Endometrial microvascular endothelial cells (primary cell): ENCODE data around the gene GALK1. TPM values are rescaled to one million over a fixed set of nuclear protein-coding genes. Genes with fewer than 3 reads are reported as not detected.
"Not testable (repeated sequence)": the region's sequence is repeated elsewhere in the genome, so short reads cannot be mapped to it uniquely, and the experiment has no call there.

ENCODE experiments used
- in situ Hi-C: cut with HindIII; loops from 2 replicates; pipeline ENCODE4 v1.10.0; 2017; ENCODE audit warnings: low sequenced_read_pairs, low pct_unique_long_range_greater_than_20kb; ENCODE audit errors: inconsistent ontology term
- total RNA-seq: library from RNA; depleted of rRNA; stranded (reverse); fragments of >200 nt; gene quantifications from one replicate; pipeline ENCODE4 v1.2.3, GENCODE V29; 2015; ENCODE audit errors: inconsistent ontology term

Gene GALK1
- total RNA-seq, 1 donor from 2014 or later = 65.8 TPM

DNA sequence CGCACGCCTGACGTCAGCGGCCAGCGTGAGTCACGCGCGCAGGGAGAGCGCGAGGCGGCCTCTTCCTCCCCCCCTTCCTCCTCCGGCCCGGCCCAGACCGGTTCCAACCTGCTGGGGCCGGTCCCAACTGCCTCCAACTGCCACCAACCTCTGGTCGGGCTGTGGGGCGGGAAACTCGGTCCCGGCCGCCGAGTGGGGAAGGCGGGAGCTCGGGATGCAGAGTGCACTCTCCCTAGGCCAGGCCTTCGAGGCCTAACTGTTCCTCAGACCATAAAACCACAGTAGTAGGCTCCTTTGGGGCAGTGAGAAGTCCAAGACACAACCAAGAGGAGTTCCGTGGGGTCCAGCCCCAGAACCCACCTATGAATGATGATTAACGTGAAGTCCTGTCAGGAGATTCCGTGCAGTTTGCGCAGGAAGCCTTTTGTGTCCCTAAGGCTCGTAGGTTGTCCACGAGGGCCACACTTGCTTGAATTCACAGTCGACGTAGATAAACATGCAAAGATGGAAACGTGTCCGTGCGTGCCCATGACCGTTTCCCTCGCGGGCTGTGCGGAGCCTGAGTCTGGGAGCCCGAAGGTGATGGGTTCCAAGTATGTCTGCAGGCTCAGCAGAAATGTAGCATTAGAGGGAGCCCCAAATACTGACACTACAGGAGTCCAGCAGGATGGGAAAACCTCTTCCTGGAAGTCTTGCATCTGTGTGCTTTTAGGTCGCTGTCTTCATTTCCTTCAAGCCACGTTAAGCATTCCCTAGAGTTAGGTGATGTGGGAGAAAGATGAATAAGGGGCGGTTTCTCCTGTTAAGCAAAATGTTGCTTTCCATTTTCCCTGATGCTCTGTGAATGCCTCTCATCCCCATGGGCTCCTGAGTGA is 20.3 kb upstream of the GALK1 start:
- in situ Hi-C loops = no loop called here

DNA sequence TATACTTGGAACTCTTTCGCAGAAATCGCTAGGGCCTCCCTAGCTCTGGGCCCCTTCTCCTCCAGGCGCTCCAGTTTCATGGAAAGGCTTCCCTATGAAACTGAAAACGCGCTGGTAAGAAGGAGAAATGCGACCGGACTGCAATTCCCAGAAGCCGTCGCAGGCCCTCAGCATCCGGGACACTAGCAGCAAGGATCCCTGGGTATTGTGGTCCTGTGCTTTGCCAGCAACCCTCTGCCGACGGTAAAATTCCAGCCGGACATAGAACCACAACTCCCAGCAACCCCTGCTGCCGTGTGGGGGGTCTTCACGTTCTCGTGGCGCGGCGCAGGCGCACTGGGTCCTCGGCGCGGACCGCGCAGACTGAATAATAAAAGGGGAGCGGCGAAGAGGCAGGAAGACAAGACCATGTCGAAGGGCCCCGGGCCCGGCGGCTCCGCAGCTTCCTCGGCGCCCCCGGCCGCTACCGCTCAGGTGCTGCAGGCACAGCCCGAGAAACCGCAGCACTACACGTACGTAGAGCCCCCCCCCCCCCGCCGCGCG is 19.6 kb upstream of the GALK1 start, which contains the start of gene UNK:
TSS of gene UNK (plus strand) at position 334 of the 543 bp plus-strand sequence. CDS start at position 409, 75 bp downstream.
- in situ Hi-C loops = no loop called here

DNA sequence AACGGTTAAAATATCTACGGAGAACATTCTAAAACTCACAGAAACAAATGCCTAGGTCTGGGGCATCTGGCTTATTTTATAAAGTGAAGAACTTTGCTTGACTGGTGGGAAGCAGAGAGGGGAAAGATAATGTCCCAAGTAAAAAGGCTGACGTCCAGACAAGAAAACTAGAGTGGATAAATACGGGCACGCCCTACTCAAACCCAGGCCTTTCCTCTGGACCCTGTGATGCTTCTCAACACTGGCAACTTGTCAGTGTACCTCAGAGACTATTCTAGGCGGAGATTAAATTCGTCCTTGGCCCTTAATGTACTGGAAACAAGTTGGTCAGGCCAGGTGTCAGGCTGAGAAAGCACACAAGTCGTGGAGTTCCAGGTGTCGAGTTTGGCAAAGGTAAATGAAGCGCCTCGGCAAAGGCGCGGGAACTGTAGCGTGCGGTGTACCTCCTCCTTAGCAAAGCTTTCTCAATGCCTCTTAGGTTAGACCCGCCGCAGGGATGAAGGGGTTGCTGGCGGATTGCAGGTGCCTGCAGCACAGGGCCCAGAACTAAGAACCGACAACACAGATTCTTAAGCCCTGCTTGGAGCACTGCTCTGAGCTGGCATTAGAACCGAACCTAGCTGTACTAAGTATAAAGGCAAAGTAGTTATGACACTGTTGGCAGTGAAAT is 18.9 kb upstream of the GALK1 start:
- in situ Hi-C loops = no loop called here

DNA sequence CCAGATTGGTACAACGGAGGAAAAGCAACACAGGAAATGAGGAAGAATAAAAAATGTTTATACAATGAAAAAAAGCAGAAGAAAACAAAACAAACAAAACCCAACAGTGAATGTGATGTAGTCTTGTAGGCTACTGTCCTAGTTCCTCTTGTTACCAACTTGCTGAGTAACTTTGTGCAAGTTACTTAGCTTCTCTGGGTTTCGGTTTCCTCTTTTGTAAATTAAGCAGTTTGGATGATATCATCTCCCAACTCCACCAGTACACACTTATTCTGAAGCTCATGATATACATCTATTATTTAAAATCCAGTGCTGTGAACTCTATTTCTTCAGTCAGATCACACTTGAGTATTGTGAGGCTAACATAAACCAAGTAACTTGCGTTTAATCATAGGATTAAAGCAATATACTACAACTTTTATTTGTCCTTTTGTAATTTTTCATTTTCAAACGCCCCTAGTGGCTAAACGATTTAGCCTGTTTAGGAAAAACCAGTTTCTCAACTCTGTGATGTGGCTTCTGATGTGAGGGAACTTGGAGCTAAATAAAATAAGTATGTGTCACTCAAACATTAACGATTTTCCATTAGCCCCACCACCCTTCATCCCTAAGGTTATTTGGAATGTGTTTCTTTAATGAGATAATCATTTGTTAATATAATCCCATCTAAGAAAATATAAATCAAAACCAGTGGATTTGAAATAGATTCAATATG is 18.2 kb upstream of the GALK1 start:
- in situ Hi-C loops = no loop called here

DNA sequence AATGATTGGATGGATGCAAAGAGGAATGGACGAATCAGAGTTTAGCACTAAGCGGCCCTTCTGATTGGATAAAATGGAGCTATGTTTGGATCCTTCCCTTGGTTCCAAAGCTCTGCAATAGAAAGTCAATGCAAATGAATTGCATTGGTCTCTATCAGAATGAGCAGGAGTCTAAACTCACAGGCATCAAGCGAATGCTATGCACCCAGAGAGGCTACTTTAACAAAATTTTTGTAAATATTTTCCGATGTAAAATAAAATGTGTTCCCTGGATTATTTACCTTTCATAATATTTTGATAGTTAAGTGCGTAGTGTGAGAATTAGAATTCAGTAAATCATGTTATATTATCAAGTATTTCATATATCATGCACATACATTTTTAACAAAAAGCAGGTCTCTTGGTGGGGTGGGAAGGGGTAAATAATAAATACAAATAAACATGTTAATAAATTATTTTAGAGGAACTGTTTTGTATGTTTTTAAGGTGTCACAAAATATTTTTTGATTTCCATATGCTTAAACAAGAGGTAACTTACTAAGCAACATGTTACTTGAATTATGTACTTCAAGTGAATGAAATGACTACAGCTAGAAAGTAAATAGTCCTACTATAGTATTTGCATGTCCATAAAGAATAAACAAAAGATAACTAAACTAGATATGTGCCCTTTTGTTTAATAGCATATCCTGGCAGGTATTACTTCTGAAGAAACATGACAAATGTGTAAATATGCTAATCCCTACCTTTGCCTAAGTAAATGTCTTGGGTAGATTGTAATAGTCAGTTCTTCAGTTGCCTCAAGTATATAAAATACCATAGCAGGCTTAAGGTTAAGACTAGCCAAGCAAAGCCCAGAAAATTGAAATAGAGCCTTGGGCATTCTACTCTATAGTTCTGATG is 15.2 kb upstream of the GALK1 start:
- in situ Hi-C loops = no loop called here

DNA sequence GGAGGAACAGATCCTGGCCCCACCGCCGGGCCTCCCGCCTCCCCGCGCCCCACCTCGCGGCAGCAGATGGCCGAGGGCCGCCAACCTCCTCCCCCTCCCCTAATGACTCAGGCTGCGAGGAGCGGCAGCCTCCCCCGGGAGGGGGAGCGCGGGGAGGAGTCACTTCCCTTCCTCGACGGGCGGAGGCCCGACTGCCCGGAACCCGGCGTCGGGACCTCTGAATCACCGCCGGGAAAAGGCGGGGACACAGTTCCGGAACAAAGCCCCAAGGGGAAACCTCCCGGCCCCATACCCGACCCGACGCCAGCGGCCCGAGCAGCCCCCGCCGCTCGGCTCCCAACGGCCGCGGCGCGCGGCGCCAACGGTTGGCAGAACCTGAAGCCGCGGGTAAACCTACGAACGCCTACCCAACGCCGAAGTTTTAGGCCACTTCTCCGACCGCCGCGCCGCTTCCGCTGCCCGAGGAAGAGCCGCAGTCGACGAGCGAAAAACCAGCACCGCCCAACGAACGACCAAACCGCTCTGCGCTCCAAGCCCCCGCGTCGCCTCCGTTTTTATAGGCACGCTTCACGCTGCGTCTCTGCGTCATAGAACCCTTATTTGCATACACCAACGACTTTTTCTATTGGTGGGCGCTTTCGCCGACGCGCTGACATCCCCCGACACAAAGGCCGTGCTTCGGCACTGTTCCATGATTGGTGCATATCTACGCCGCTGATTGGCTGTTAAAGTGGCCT is 14.4 kb upstream of the GALK1 start:
- in situ Hi-C loops = no loop called here

DNA sequence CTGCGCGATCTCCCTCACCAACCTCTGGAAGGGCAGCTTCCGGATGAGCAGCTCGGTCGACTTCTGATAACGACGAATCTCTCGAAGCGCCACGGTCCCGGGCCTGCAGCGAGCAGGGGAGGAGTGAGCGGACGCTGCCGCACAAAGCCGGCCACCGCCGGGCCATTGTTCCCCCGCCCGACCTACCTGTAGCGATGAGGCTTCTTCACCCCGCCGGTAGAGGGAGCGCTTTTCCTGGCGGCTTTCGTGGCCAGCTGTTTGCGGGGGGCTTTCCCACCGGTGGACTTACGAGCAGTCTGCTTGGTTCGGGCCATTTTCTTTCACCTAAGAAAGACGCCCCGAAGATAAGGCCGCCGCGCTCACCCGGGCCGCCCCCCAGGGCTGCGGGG is 13.9 kb upstream of the GALK1 start:
- in situ Hi-C loops = no loop called here

DNA sequence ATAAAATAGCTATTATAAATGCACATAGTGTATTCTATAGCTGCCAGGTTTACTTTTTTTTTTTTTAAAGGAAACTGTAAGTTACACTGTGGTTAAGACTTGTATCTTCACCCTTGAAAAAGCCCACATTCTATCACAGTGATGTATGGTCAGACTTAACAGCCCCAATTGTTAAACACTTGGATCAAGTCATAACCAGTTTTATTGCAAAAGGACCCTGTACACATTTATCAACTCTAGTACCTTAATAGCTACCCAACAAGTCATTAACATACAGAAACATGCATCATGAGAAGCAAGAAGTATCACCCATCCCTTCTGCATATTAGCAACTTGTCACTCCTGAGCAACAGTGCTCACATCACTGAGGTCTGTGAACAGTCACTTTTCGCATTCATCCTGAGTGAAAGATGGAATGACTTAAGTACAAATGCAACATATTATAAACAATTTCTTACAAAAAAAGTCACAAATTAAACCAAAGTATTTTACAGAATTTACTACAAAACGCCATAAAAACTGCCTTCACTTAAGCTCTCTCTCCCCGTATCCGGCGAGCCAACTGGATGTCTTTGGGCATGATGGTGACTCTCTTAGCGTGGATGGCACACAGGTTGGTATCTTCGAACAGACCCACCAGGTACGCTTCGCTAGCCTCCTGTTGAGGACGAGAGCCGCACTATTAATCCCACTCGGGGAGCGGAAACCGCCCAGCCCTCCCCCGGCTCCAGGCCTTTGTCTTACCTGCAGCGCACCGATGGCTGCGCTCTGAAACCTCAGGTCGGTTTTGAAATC is 13.3 kb upstream of the GALK1 start:
- in situ Hi-C loops = not testable (repeated sequence)

DNA sequence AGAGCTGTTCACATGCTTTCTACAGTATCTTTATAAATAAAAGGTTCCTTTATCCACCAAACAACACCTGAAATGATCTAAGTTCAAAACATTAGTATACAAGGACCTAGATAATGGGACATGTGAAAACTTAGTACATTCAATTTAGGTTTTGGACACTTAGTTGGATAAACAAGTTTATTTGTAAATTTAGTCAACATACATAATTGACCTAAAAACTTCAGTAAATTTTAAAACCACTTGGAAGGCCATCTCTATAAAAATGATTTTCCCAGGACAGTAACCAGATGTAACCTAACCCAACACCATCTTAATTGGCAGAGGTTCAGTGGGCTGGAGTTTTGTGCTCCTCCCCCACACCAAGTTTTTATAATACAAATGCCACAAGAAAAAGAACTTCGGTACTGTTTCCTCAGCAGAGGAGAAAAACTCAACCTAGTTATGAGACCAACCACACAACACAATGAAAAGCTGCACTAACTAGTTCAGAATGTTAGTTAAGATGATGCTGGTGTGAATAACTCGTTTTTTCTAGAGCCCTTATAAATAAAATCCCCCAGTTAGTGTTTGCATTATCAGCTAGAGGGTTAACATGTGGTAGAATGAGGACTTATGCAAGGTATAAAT is 12.4 kb upstream of the GALK1 start:
- in situ Hi-C loops = no loop called here

DNA sequence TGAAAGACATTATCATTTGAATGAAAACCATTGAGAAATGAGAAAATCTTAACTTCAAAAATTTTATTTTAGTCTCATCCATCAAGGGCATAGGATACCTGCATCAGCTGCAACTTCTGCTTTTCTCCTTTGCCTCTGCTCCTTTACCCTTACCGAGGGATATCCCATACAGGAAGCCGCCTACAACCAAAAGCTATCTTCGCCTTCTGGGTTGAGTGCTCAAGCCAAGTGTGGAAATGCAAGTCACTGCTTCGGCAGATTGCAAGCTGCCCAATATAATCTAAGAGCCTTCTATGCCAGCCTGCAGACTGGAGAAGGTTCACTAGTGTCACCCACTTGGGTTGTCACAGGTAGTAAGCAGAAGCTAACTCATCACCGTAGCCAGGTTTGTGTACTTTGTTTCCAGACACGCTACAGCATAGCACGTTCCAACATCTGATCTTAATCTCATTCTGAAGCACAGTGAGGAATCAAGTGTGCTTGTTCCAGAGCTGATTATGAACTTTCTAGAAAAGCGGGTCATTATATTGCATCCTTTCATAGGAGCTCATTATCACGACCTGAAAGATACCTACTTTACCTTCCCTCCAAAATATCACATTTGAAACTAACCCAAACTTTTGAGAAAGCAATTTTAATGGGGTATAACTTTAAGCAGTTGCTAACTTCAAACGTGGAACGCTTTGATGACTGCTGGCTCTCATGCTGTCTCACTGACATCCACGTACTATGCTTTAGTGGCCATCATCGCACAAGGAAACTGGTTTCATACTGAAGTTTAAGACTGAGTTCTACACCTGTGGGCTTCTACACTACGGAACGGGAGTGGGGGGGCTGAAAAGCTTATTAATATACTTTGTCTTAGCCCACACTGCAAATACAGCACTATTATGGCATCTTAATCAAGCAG is 11.6 kb upstream of the GALK1 start:
- in situ Hi-C loops = no loop called here

DNA sequence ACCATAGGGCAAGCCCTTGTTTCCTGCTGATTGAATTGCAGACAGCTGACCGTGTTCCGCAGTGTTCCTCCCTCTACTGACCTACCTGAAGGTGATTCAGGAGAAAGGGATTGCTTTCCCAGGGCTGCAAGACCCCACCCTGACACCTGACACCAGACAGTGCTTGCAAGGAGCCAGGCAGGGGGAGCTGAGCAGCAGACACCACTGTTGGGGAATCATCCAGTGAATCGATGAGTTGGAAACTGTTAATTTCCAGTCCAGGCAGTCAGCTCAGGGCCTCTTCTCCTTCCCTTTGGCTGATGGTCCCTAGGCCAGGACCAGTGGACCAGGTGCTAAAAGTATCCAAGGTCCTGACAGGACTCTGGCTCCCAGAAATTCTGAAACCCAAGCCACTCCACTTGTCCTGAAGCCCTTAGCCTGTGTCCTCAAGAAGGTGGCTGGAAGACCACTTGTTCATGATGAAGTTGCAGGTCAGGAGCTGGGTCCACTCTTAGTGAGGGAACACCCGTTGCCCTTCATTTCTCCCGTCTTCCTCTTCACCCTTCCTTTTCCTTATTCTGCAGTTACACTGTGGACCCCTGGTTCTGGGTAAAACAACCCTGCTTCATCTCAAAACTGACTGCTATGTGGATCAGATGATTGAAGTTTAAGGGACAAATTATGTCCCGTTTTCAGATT is 10.1 kb upstream of the GALK1 start:
- in situ Hi-C loops = no loop called here

DNA sequence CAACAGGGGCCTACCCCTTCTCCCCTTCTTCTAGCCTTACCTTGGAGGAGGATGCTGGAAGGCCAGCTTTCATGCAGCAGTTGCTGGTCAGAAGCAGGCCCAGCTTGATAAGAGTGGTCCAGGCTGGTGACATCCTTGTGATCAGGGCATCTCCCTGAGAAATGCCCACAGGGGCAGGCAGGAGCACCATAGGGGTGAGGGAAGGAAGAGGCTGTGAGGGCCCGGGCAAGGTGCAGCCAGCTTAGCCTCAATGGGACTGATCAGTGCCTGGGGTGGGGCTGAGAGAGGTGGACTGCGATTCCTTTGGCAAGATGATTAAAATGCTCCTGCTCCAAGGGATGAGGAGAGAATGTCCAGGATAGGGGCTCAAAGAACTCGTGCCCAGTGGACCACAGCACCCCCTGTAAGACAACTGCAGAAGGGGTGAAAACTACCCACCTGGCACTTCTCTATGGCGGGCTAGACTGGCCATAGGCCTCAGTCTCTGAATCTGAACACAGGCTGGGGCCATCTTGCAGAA is 9.5 kb upstream of the GALK1 start:
- in situ Hi-C loops = no loop called here

DNA sequence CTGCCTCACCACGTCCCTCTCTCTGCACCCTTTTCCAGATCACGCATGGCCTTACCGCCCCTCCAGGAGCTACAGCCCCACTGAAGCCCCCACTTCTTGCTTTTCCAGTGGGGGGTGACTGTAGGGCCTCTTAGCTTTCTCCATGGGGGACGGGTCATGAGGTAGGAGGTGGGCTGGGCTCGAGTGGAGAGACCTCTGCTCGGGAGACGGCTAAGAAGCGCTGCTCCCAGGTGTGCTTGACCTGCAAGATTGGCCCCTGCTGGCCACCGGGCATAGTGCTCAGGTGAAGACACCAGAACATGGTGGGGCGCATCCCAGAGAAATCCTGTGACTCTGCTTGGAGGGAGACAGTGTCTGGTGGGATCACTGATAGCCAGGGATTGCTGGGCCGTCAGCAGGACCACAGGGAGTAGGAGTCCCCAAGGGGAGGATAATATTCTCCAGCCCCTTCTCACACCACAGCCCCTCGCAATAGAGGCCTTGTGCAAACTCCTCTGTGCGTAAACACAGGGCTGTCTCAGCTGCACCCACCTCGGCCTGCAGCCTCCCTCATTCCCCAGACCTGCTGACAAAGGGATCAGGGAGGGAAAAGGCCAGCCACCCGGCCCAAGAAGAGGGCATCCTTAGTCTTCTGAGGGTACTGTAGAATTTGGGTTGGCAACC is 8.9 kb upstream of the GALK1 start:
- in situ Hi-C loops = no loop called here

DNA sequence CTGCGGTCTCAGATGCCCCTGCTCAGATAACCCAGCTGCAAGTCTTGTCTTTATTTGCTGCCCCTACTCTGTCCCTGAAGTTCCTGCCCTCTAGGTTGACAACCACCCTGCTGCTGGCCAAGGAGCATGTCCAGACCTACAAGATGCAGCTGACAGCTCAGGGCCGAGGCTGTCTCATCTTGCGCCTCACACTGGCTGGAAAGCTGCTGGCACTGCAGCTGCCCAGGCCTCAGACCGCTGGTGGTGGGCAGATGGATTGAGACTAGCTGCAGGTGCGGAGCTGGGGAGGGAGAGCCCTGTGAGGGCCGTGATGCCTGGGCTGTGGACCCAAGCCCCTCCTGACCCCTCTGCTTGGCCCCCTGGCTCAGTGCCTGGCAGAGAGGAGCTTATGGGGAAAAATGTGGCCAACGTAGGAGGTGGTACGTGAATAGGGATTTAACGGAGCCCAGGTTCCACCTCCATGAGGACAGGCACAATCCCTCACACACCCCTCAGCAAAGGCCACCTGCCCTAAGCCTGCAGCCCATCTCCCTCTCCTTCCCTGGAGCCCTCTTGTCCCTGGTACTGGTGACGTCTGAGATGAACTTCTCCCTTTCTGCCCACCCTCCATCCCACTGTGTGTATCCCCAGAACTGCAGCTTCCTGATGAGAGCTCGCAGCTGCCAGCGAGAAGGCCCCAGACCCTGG is 8.3 kb upstream of the GALK1 start:
- in situ Hi-C loops = no loop called here
